ENCODE measurements around the gene COG6. TPM values are rescaled to one million over a fixed set of nuclear protein-coding genes. Genes with fewer than 3 reads are reported as not detected.

COG6 gene
- total RNA-seq: 36.8 and 44.1 TPM in 2 replicates
- long read RNA-seq, transcript COG6-204 (19 exons, 3,563 nt): major isoform, 47 of 59 reads
- long read RNA-seq, partial matches to known transcripts: 6 of 59 reads
- long read RNA-seq, other reads (novel, unspliced or antisense): 5 of 59 reads

DNA sequence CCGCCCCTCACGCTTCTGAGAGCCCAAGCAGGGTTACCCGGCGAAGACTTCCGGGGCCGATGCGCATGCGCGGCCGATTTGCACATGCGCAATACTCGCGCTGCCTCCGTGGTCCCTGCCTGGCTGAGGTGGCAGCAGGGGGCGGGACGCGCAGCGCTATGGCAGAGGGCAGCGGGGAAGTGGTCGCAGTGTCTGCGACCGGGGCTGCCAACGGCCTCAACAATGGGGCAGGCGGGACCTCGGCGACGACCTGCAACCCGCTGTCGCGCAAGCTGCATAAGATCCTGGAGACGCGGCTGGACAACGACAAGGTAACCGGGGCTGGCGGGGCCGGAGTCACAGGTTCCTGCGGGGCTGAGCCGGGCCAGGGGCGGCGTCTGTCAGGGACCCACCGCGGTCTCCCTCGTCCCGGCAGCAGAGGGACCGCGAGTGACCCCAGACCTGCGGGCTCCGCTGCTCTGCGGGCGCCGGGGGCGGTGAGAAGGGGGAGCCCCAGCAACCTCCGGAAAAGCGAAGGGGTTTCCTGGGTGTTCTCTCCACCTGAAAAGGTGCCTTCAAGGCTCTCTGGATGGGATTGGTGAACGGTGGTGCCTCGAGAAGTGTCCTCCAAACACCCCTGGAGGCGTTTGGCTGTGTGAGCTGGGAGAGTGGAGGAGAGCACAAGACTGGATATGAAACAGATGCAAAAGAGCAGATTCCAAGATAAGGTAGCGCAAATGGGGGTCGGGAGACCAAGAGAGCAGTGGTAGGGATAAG is at the start of gene COG6:
Gene COG6, plus strand, starts transcription at position 94 of the 756 bp plus-strand sequence. Its CDS starts 65 bp downstream, at position 159.
- Mint-ChIP-seq H3K4me3 (ENCODE audit: low read depth) (peak within 1 kb of the TSS; percentile 99), H3K4me1 (ENCODE audit: low read depth) (peaks cover 7% of the 10 kb centered on the region), H3K27ac (peak within 1 kb of the TSS; percentile 93), H3K36me3 (ENCODE audit: insufficient read depth) (no peaks in the 10 kb centered on the region), H3K27me3 (no peaks in the 10 kb centered on the region), H3K9me3 (ENCODE audit: low read depth) (peaks cover 4% of the 10 kb centered on the region)
- DNase-seq (ENCODE audit: low spot score, unreplicated experiment): peak; percentile 95
- TF ChIP-seq, protein P1, sequence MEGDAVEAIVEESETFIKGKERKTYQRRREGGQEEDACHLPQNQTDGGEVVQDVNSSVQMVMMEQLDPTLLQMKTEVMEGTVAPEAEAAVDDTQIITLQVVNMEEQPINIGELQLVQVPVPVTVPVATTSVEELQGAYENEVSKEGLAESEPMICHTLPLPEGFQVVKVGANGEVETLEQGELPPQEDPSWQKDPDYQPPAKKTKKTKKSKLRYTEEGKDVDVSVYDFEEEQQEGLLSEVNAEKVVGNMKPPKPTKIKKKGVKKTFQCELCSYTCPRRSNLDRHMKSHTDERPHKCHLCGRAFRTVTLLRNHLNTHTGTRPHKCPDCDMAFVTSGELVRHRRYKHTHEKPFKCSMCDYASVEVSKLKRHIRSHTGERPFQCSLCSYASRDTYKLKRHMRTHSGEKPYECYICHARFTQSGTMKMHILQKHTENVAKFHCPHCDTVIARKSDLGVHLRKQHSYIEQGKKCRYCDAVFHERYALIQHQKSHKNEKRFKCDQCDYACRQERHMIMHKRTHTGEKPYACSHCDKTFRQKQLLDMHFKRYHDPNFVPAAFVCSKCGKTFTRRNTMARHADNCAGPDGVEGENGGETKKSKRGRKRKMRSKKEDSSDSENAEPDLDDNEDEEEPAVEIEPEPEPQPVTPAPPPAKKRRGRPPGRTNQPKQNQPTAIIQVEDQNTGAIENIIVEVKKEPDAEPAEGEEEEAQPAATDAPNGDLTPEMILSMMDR (IDR thresholded peaks at IDR 0.05; ENCODE audit: unreplicated experiment): peak; percentile 29

DNA sequence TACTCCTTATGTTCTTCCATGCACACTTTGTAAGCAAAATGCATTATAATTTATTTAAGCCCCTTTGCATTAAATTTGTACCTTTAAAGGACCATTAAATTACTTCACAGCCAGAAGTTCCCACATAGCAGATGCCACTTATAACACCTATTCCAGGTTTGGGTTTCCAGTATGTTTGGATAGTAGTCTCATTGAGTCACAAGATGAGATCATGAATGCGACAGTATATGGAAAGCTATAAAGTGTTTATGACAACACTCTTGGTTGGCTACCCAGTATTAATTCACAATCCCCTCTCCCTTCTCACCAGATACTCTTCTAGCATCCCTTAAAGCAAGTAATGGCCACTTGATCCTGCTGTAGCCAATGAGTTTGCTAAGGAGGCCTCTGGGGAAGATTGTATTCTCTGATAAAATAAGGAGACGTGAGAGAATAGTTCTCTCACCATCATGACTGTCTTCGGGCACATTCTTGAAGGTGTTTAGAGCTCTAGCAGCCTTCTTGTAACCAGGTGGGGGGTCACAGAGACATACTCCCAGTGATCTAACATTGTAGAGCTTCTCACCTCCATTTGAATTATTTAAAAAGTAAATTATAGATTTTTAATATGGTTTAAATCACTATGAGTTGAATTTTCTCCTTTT is 49.7 kb upstream of the COG6 start:
- TF ChIP-seq, protein P1 (IDR thresholded peaks at IDR 0.05; ENCODE audit: unreplicated experiment): no peak
- peaks cover 64% of the 10 kb centered on the region for H3K27me3 Mint-ChIP-seq
- H3K4me1 Mint-ChIP-seq (ENCODE audit: low read depth): peaks cover 8% of the 10 kb centered on the region
- no peaks in the 10 kb centered on the region for H3K9me3 Mint-ChIP-seq (ENCODE audit: low read depth)
- no peak for DNase-seq (ENCODE audit: low spot score, unreplicated experiment)
- H3K36me3 Mint-ChIP-seq (ENCODE audit: insufficient read depth): no peaks in the 10 kb centered on the region
- H3K4me3 Mint-ChIP-seq (ENCODE audit: low read depth): no peak overlapping the region
- no peak overlapping the region for H3K27ac Mint-ChIP-seq

DNA sequence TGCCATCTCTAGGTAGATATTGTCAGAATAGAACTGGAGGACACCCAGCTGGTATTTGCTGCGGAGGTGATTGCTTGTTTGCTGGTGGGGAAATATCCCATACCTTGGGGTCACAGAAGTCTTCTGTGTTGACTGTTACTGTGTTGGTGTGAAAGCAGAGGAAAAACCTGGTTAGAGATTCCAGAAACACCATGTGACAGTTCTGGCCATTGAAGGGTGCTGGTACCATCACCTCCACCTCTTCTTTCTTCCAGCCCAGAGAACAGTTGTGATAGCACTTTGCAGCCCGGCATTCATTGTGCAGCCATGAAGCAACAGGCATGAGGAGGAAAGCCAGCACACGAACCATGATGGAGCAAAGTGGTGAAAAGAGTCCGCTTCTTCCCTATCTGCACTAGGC is 47.6 kb upstream of the COG6 start:
- H3K9me3 Mint-ChIP-seq (ENCODE audit: low read depth): no peaks in the 10 kb centered on the region
- H3K4me3 Mint-ChIP-seq (ENCODE audit: low read depth): no peak overlapping the region
- DNase-seq (ENCODE audit: low spot score, unreplicated experiment): no peak
- TF ChIP-seq, protein P1 (IDR thresholded peaks at IDR 0.05; ENCODE audit: unreplicated experiment): no peak
- H3K27me3 Mint-ChIP-seq: peaks cover 51% of the 10 kb centered on the region
- H3K36me3 Mint-ChIP-seq (ENCODE audit: insufficient read depth): no peaks in the 10 kb centered on the region
- H3K4me1 Mint-ChIP-seq (ENCODE audit: low read depth): peaks cover 2% of the 10 kb centered on the region
- no peak overlapping the region for H3K27ac Mint-ChIP-seq

DNA sequence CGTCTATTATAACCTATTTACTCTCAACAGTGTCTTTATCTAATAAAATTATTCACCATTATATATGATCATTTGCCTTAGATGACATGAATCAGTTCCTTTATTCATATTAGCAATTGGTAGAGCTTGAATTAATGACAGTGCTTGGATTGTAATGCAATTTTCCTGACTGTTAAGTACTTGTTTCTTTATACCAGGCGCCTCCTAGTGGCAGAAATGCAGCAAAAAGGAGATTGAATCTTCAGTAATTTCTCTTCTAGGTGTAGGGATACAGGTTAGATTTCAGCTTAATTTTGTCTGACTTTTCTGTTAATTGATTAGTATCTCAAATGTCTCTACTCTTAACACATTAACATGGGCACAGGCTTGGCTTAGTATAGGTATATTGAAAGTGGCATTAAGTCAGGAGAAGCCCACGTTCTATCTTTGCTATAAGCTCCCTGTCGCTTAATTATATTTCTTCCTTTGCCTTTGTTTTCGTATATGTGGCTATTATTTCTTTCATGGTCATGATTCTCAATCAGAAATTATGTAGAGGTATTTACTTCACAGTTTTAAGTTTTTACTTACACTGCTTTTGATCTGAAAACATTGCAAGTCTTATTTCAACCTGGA is 43.3 kb upstream of the COG6 start:
- Mint-ChIP-seq H3K9me3 (ENCODE audit: low read depth) (no peaks in the 10 kb centered on the region), H3K4me1 (ENCODE audit: low read depth) (no peaks in the 10 kb centered on the region), H3K4me3 (ENCODE audit: low read depth) (no peak overlapping the region), H3K27me3 (peaks cover 23% of the 10 kb centered on the region), H3K36me3 (ENCODE audit: insufficient read depth) (no peaks in the 10 kb centered on the region), H3K27ac (no peak overlapping the region)
- peak; percentile 42 for DNase-seq (ENCODE audit: low spot score, unreplicated experiment)
- TF ChIP-seq, protein P1 (IDR thresholded peaks at IDR 0.05; ENCODE audit: unreplicated experiment): peak; percentile 92

DNA sequence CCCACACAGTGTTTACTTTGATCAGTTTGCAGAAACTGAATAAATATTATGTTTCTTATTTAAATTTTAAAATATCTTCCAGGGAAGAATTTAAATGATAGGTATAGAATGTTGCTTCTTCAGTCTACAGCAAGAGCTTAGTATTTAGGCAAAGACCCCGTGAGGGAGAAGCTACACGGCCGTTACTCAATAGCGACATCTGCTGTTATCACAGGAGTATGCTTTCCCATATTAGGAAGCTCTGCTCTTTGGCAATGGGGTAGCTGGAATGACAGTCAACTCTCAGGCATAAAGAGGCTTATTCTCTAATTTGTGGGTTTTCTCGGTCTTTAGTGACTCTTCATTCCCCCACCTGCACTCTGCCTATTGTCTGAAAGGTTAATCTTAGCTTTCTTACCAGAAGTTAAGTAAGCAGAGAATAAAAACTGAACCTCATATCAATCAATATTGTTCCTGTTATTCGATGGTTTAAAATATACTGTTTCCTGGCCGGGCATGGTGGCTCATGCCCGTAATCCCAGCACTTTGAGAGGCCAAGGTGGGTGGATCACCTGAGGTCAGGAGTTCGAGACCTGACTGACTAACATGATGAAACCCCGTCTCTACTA is 39.3 kb upstream of the COG6 start:
- Mint-ChIP-seq H3K4me3 (ENCODE audit: low read depth) (no peak overlapping the region), H3K9me3 (ENCODE audit: low read depth) (no peaks in the 10 kb centered on the region), H3K27ac (no peak overlapping the region), H3K4me1 (ENCODE audit: low read depth) (peaks cover 4% of the 10 kb centered on the region), H3K36me3 (ENCODE audit: insufficient read depth) (no peaks in the 10 kb centered on the region), H3K27me3 (peaks cover 3% of the 10 kb centered on the region)
- TF ChIP-seq, protein P1 (IDR thresholded peaks at IDR 0.05; ENCODE audit: unreplicated experiment): peak; percentile 89
- DNase-seq (ENCODE audit: low spot score, unreplicated experiment): peak; percentile 20
